ENCODE measurements around the gene TRIM31. TPM values are rescaled to one million over a fixed set of nuclear protein-coding genes. Genes with fewer than 3 reads are reported as not detected.

The TRIM31 gene
- polyA plus RNA-seq, 1 donor (not counting 4 experiments of a cell fraction or from before 2014, with no cell fraction given) = not detected

DNA sequence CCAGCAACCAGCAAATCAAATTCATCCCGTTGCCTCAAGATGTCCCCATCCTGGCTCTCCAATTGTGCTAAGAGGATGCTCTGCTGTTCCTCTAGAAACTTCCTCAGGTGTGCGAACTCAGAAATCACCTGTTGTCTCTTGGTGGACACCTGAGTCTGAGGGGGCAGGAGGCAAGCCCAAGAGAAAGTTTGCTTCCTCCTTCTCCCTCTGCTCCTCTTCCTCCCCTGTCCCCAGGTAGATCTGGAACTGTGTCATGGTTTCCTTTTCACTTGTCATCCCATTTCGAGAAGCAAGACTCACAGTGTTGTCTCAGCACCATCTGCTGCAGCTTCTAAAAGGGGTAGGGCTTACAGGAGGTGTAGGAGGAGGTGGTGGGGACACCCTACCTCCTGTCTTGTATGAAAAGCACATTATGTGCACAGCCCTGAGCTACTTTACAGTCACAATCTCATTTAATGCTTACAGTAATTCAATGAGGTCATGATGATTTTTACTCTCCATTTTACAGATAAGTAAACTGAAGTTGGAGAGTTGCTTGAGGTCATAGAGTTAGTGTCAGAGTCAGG is 45.7 kb upstream of the TRIM31 start:
- Histone ChIP-seq H3K9me3 (ENCODE audit: control insufficient read depth, low read depth, low read length) (no peaks in the 10 kb centered on the region), H3K9ac (ENCODE audit: control insufficient read depth, extremely low read depth, insufficient read depth, low read length) (no peak overlapping the region), H3K4me2 (ENCODE audit: control insufficient read depth, extremely low read depth, insufficient read depth, low read depth, low read length) (no peak overlapping the region), H3K27ac (ENCODE audit: control insufficient read depth, insufficient read depth, low read length) (no peak overlapping the region), H2AFZ (ENCODE audit: control insufficient read depth, low read length) (no peak overlapping the region), H3K27me3 (ENCODE audit: control insufficient read depth, extremely low read depth, insufficient read depth, low read length) (peaks cover 7% of the 10 kb centered on the region), H3K36me3 (ENCODE audit: control insufficient read depth in 2 of 2, extremely low read depth in 1 of 2, insufficient read depth in 2 of 2, low read length in 2 of 2) (no peaks in the 10 kb centered on the region), H3K79me2 (ENCODE audit: control insufficient read depth, insufficient read depth, low read length) (no peaks in the 10 kb centered on the region), H3K4me3 (ENCODE audit: control insufficient read depth in 2 of 3, extremely low read depth in 1 of 3, insufficient read depth in 2 of 3, low read depth in 1 of 3, low read length in 3 of 3) (no peak overlapping the region), H3K9me1 (ENCODE audit: control insufficient read depth, extremely low read depth, insufficient read depth, low read length) (no peaks in the 10 kb centered on the region), H3K4me1 (ENCODE audit: control insufficient read depth, extremely low read depth, insufficient read depth, low read length) (peaks cover 26% of the 10 kb centered on the region), H4K20me1 (ENCODE audit: control insufficient read depth, extremely low read depth, insufficient read depth, low read length) (no peaks in the 10 kb centered on the region)
- DNase-seq (ENCODE audit: low read depth, low spot score) (no peak), FAIRE-seq (no peak)
- dilution Hi-C loops (cut with MboI; ENCODE audit: extremely low pct_ligation_motif_present, low sequenced_read_pairs) = no loop called here
- no peak for TF ChIP-seq CTCF (optimal IDR thresholded peaks at IDR 0.05 in 1 of 3, IDR thresholded peaks at IDR 0.05 in 1 of 3, conservative IDR thresholded peaks at IDR 0.05 in 1 of 3; ENCODE audit: extremely low read depth in 1 of 3, insufficient read depth in 2 of 3, low read length in 3 of 3)
- no peak for TF ChIP-seq EZH2 (IDR thresholded peaks at IDR 0.05; ENCODE audit: low read length)

GRCh38 chr6:30157999-30158398 is 45.1 kb upstream of the TRIM31 start:
- no peaks in the 10 kb centered on the region for H3K79me2 ChIP-seq (ENCODE audit: control insufficient read depth, insufficient read depth, low read length)
- H2AFZ ChIP-seq (ENCODE audit: control insufficient read depth, low read length) = no peak overlapping the region
- no peaks in the 10 kb centered on the region for H3K9me3 ChIP-seq (ENCODE audit: control insufficient read depth, low read depth, low read length)
- FAIRE-seq = no peak
- H3K4me2 ChIP-seq (ENCODE audit: control insufficient read depth, extremely low read depth, insufficient read depth, low read depth, low read length) = no peak overlapping the region
- dilution Hi-C loops (cut with MboI; ENCODE audit: extremely low pct_ligation_motif_present, low sequenced_read_pairs) = no loop called here
- H3K4me1 ChIP-seq (ENCODE audit: control insufficient read depth, extremely low read depth, insufficient read depth, low read length) = peaks cover 26% of the 10 kb centered on the region
- no peaks in the 10 kb centered on the region for H4K20me1 ChIP-seq (ENCODE audit: control insufficient read depth, extremely low read depth, insufficient read depth, low read length)
- no peaks in the 10 kb centered on the region for H3K9me1 ChIP-seq (ENCODE audit: control insufficient read depth, extremely low read depth, insufficient read depth, low read length)
- no peak overlapping the region for H3K9ac ChIP-seq (ENCODE audit: control insufficient read depth, extremely low read depth, insufficient read depth, low read length)
- H3K27ac ChIP-seq (ENCODE audit: control insufficient read depth, insufficient read depth, low read length) = no peak overlapping the region
- H3K4me3 ChIP-seq (ENCODE audit: control insufficient read depth in 2 of 3, extremely low read depth in 1 of 3, insufficient read depth in 2 of 3, low read depth in 1 of 3, low read length in 3 of 3) = no peak overlapping the region
- peaks cover 9% of the 10 kb centered on the region for H3K27me3 ChIP-seq (ENCODE audit: control insufficient read depth, extremely low read depth, insufficient read depth, low read length)
- no peak for DNase-seq (ENCODE audit: low read depth, low spot score)
- TF ChIP-seq EZH2 (IDR thresholded peaks at IDR 0.05; ENCODE audit: low read length) (no peak), CTCF (optimal IDR thresholded peaks at IDR 0.05 in 1 of 3, IDR thresholded peaks at IDR 0.05 in 1 of 3, conservative IDR thresholded peaks at IDR 0.05 in 1 of 3; ENCODE audit: extremely low read depth in 1 of 3, insufficient read depth in 2 of 3, low read length in 3 of 3) (no peak)
- H3K36me3 ChIP-seq (ENCODE audit: control insufficient read depth in 2 of 2, extremely low read depth in 1 of 2, insufficient read depth in 2 of 2, low read length in 2 of 2) = no peaks in the 10 kb centered on the region

Data from keratinocyte (primary cell).